ENCODE data around the gene FABP6.

The FABP6 gene

GRCh38 chr5:160263326-160263855 is 34.1 kb downstream of the FABP6 start:
- DNase-seq, result no peak

DNA sequence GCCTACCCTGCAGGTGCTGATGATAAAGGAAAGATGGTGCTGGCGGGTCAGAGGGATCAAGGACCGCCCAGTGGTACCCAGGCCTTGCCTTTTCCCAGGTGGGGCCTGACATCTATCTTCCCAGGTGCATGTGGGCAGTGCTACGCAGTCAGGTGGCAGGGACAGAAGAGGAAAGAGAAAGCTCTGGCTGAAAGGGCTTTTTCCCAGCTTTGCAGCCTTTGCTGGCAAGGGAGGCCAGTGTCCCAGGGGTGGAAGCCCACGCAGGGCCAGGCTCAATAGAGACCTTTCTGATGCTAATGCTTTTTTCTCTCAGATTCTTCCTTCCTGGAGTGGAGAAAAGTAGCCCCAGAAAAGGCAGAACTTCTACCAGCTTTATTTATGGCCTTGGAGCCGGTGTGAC is 36.7 kb downstream of the FABP6 start:
- DNase-seq, result no peak

- DNase-seq, result no peak
Observed at GRCh38 chr5:160266752-160267345, 37.5 kb downstream of the FABP6 start.

GRCh38 chr5:160268121-160268520 is 38.8 kb downstream of the FABP6 start:
- no peak for DNase-seq

GRCh38 chr5:160269017-160269416 is 39.7 kb downstream of the FABP6 start:
- no peak for DNase-seq

- no peak for DNase-seq
Observed at GRCh38 chr5:160270704-160271103, 41.4 kb downstream of the FABP6 start.

- DNase-seq, result no peak
Observed at GRCh38 chr5:160271396-160271795, 42.1 kb downstream of the FABP6 start.

DNA sequence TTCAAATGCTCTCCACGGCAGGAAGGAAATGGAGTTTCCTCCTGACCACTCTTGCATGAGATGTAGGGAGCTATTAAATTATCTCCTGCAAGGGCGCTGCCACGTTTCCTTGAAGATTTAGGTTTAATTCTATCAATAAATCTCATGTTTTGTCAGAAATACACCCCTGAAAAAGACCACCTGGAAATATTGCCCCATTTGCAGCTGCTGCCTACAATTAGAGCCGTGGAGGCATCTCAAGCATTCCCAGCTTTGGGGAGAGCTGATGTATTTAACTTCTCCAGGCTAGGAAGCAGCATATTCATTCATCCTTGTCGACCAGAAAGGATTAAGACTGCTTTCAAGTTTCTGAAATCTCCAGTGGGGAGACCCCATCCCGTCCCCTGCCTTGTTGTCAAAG is 42.5 kb downstream of the FABP6 start:
- DNase-seq, result no peak

GRCh38 chr5:160272264-160272663 is 43.0 kb downstream of the FABP6 start:
- DNase-seq, result no peak

- DNase-seq, result no peak
Observed at GRCh38 chr5:160272889-160273288, 43.6 kb downstream of the FABP6 start.

DNA sequence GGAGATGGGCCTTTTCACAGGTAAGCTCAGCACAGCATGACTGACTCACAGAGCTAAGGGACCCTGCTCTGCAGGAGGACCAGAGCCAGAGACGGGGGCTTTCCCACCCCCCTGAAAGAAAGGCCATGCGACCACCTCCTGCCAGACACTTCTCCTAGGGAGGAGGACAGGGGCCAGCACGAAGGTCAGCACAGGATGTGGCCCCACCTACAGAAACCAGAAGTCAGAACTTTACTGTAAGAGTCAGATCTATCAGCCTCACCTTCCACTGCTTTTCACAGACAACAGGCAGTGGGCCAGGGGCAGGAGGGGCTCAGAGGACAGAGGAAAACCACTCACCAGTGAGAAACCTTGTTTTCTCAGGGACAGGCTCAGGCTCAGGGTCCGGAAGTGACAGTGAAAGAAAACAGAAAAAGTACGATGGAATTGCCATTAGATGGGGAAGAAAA is 45.2 kb downstream of the FABP6 start:
- no peak for DNase-seq

- DNase-seq, result no peak
Observed at GRCh38 chr5:160278343-160278742, 49.0 kb downstream of the FABP6 start.

- no peak for DNase-seq
Observed at GRCh38 chr5:160280384-160281095, 51.2 kb downstream of the FABP6 start.

GRCh38 chr5:160281275-160281674 is 52.0 kb downstream of the FABP6 start:
- DNase-seq, result no peak

- no peak for DNase-seq
Observed at GRCh38 chr5:160284291-160284873, 55.1 kb downstream of the FABP6 start.

GRCh38 chr5:160285316-160285715 is 56.0 kb downstream of the FABP6 start:
- DNase-seq, result no peak

DNA sequence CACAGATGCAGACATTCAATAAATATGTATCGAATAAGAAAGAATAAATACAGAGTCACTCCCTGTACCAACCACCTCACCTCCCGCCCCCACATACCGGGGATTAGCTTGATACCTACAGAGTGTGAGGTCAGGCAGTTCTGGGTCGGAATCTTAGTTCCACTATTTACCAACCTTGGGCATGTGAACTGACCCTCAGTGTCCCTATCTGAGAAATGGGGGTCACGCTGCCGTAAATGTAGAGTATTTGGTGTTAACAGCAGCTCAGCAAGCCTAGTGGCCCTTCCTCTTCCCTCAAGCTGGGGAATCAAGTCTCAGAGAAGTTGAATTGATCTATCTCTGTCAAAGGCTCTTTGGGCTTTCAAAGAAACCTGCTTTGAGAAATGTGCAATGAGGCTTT is 57.6 kb downstream of the FABP6 start:
- no peak for DNase-seq

- no peak for DNase-seq
Observed at GRCh38 chr5:160287378-160288051, 58.2 kb downstream of the FABP6 start.

Data from 8988T (cell line).